ENCODE measurements around the gene PRKAG1. TPM values are rescaled to one million over a fixed set of nuclear protein-coding genes. Genes with fewer than 3 reads are reported as not detected.
A peak's percentile ranks its signal among the peaks of the same experiment; 100 is the strongest.

The PRKAG1 gene
- total RNA-seq, 6 donors from 2014 or later, result 25.1 to 56.5 (median 42.0) TPM

- no peak overlapping the region for H3K4me3 ChIP-seq
- TF ChIP-seq POLR2AphosphoS5 (IDR thresholded peaks at IDR 0.05), result no peak
- no peak for TF ChIP-seq POLR2A (IDR thresholded peaks at IDR 0.05)
- TF ChIP-seq EP300 (IDR thresholded peaks at IDR 0.05), result no peak
- peak; percentile 54 to 71 (median 60) for TF ChIP-seq CTCF (IDR thresholded peaks at IDR 0.05)
- H3K27me3 ChIP-seq, result peaks cover 0 to 71% (median 42%) of the 10 kb centered on the region in 4 donors
- peaks cover 43 to 68% (median 52%) of the 10 kb centered on the region in 4 donors for H3K4me1 ChIP-seq
- 21 to 35% methylated on average over 6 to 15 of the region's 19 CpGs for WGBS, 2 donors
- H3K9me3 ChIP-seq, result no peaks in the 10 kb centered on the region
- ATAC-seq (ENCODE audit: low FRiP score in 2 of 2) (peak; percentile 58 to 83), DNase-seq (peak; percentile 51 to 77)
- no peak overlapping the region for H3K27ac ChIP-seq
- no peaks in the 10 kb centered on the region for H3K36me3 ChIP-seq
Observed at GRCh38 chr12:48973941-48974673, 44.5 kb downstream of the PRKAG1 start.

- no peak for TF ChIP-seq POLR2A (IDR thresholded peaks at IDR 0.05)
- no peak for TF ChIP-seq CTCF (IDR thresholded peaks at IDR 0.05)
- no peak for TF ChIP-seq POLR2AphosphoS5 (IDR thresholded peaks at IDR 0.05)
- no peak for TF ChIP-seq EP300 (IDR thresholded peaks at IDR 0.05)
- Histone ChIP-seq H3K4me1 (peaks cover 37 to 62% (median 46%) of the 10 kb centered on the region in 4 donors), H3K27me3 (peaks cover 0 to 65% (median 36%) of the 10 kb centered on the region in 4 donors), H3K36me3 (no peaks in the 10 kb centered on the region), H3K4me3 (no peak overlapping the region), H3K27ac (no peak overlapping the region), H3K9me3 (no peaks in the 10 kb centered on the region)
- ATAC-seq (ENCODE audit: low FRiP score in 2 of 2) (peak; percentile 37 to 86), DNase-seq (peak; percentile 49 to 82)
- 7 to 12% methylated on average over 12 of the region's 12 CpGs for WGBS, 2 donors
Observed at GRCh38 chr12:48973531-48973930, 45.0 kb downstream of the PRKAG1 start.

DNA sequence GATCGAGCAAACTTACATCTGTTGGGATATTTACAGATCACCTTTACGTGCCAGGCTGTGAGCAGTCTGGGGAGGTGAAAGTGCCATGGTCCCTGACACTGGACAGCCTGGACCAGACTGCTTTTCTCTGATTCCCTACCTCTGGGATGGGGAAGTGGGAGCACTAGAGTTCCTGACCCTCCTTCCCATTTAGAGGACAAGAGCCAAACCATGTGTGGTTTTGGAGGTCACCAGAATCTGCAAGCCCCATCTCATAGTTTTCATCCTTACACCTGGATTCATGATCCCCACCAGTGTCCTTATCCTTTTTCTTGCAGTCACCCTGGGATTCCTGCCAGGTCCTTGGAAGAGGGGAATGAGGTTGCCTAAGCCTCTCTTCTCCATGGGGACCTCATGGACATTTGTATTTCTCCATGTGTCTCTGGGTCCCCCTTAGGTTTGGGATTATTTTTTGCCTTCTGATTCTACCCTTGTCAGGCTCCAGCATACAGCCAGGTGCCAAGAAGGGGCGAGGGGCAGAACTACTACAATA, 45.6 kb downstream of the PRKAG1 start:
- H3K4me3 ChIP-seq, result no peak overlapping the region
- peaks cover 32 to 57% (median 41%) of the 10 kb centered on the region in 4 donors for H3K4me1 ChIP-seq
- DNase-seq, result no peak
- no peak for TF ChIP-seq EP300 (IDR thresholded peaks at IDR 0.05)
- TF ChIP-seq POLR2A (IDR thresholded peaks at IDR 0.05), result no peak
- no peak for TF ChIP-seq POLR2AphosphoS5 (IDR thresholded peaks at IDR 0.05)
- TF ChIP-seq CTCF (IDR thresholded peaks at IDR 0.05), result no peak
- WGBS, 2 donors, result 15 to 21% methylated on average over 2 to 3 of the region's 3 CpGs
- H3K27ac ChIP-seq, result no peak overlapping the region
- H3K36me3 ChIP-seq, result no peaks in the 10 kb centered on the region
- ATAC-seq (ENCODE audit: low FRiP score in 2 of 2), result no peak
- H3K9me3 ChIP-seq, result no peaks in the 10 kb centered on the region
- H3K27me3 ChIP-seq, result peaks cover 0 to 60% (median 31%) of the 10 kb centered on the region in 4 donors

DNA sequence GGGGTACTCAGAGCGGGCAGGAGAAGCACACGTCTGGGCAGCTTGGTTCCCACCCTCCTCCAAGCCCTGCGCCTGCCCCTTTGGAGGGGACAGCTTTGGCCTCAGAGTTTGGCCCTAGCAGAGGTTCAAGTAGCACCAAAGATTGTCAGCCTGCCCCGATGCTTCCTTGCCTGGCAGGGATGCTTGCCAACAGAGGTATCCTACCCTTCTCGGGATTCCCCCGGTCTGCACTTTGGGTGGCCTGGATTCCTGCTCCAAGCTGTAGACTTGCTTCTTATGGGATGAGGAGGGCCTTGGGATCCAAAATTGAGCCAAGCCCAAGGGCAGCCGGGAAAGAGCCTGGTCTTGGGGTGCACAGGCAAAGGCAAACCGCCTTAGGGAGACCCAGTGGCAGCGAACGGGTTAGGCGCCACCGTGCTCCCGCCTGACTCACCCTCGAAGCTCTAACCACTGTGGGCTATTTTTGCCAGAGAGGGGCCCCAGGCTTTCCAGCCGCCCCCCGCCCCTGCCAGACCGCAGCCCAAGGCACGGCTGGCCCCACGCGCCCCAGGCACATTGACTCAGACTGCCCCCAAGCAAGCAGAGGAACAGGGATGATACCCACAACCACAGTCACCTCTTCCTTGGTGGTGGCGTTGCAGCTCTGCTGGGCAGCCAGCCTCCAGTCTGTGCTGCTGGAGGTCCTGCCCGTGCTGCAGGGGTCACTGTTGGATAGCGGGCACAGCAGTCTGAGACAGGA, 46.2 kb downstream of the PRKAG1 start:
- H3K36me3 ChIP-seq, result no peaks in the 10 kb centered on the region
- ATAC-seq (ENCODE audit: low FRiP score in 2 of 2) (no peak), DNase-seq (peak in 1 of 2 donors; percentile 69)
- no peak overlapping the region for H3K4me3 ChIP-seq
- peaks cover 27 to 52% (median 35%) of the 10 kb centered on the region in 4 donors for H3K4me1 ChIP-seq
- peaks cover 0 to 54% (median 27%) of the 10 kb centered on the region in 4 donors for H3K27me3 ChIP-seq
- TF ChIP-seq EP300 (IDR thresholded peaks at IDR 0.05) (no peak), POLR2AphosphoS5 (IDR thresholded peaks at IDR 0.05) (no peak)
- no peaks in the 10 kb centered on the region for H3K9me3 ChIP-seq
- H3K27ac ChIP-seq, result no peak overlapping the region
- 12 to 17% methylated on average over 9 to 15 of the region's 23 CpGs for WGBS, 2 donors
